Neural cell (in vitro differentiated cells): ENCODE measurements around the gene SKOR1.

Experiments
- CTCF ChIP-seq: fragments of 450-650 bp; IDR thresholded peaks from 2 replicates; pipeline ENCODE4 v1.5.1; 2014; ENCODE audit warnings: antibody characterized with exemption, mild to moderate bottlenecking, moderate library complexity; ENCODE audit not compliant: poor library complexity, severe bottlenecking
- EP300 ChIP-seq: fragments of 450-650 bp; conservative IDR thresholded peaks from 2 replicates; pipeline ENCODE4 v1.6.1; 2014; ENCODE audit warnings: antibody characterized with exemption, mild to moderate bottlenecking, moderate library complexity; ENCODE audit not compliant: poor library complexity, severe bottlenecking
- EZH2 ChIP-seq: fragments of 200-600, 300-800 bp; shearing (Covaris generic), sonication (generic); IDR thresholded peaks from 2 replicates; pipeline ENCODE4 v1.6.1; 2014; ENCODE audit warnings: antibody characterized with exemption, low read length, borderline replicate concordance, mild to moderate bottlenecking; ENCODE audit not compliant: insufficient read depth, poor library complexity, severe bottlenecking
- MXI1 ChIP-seq: fragments of 450-650 bp; conservative IDR thresholded peaks from 2 replicates; pipeline ENCODE4 v1.6.1; 2014; ENCODE audit warnings: antibody characterized with exemption, mild to moderate bottlenecking; ENCODE audit not compliant: poor library complexity, severe bottlenecking
- POLR2AphosphoS5 ChIP-seq: IDR thresholded peaks from 2 replicates; pipeline ENCODE4 v1.6.1; 2012
- RAD21 ChIP-seq: fragments of 450-650 bp; conservative IDR thresholded peaks from 2 replicates; pipeline ENCODE4 v1.6.1; 2014; ENCODE audit warnings: antibody characterized with exemption, mild to moderate bottlenecking, moderate library complexity
- REST ChIP-seq: IDR thresholded peaks from 2 replicates; pipeline ENCODE4 v1.6.1; 2012; ENCODE audit warnings: borderline replicate concordance
- SMC3 ChIP-seq: fragments of 450-650 bp; conservative IDR thresholded peaks from 2 replicates; pipeline ENCODE4 v1.6.1; 2014; ENCODE audit warnings: antibody characterized with exemption, mild to moderate bottlenecking, moderate library complexity; ENCODE audit not compliant: poor library complexity
- TAF1 ChIP-seq: IDR thresholded peaks from 2 replicates; pipeline ENCODE4 v1.6.1; 2012; ENCODE audit warnings: low read depth

- TF ChIP-seq CTCF (no peak), EZH2 (no peak), REST (no peak), SMC3 (no peak), POLR2AphosphoS5 (no peak), RAD21 (no peak), TAF1 (no peak), EP300 (no peak), MXI1 (no peak)
Measured at GRCh38 chr15:67843571-67844387, 18.5 kb downstream of the SKOR1 start.
